ENCODE results near the gene ITGB1BP1. TPM values are rescaled to one million over a fixed set of nuclear protein-coding genes. Genes with fewer than 3 reads are reported as not detected.

ITGB1BP1 gene
- total RNA-seq, 1 experiment from 2014 or later = 153 TPM

DNA sequence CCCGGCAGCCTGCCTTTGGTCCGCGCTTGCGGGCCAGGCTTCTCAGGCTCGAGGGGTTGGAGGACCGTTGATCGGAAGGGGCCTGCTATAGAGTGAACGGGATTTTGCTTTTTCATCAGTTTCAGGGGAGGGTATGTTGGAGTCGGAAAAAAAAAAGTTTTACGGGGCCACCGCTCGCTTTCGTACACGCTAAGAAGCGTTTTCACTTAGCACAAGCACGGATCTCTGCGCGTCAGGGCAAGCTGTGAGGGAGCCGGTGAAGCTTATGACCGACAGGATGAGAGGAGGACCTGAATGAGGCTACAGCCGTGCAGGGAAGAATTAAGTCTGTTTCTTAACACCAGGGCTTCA, 569 bp upstream of the ITGB1BP1 start:
- ChIA-PET CTCF (no interaction called here), POLR2A (interaction anchor here (0.7 kb wide), 1 partner anchor 21 kb away, joined by 3 read pairs; no protein-coding TSS in a partner anchor)
- intact Hi-C loops (cut with micrococcal nuclease; ENCODE audit: unreplicated experiment) = no loop called here
- TF ChIP-seq, protein P1, sequence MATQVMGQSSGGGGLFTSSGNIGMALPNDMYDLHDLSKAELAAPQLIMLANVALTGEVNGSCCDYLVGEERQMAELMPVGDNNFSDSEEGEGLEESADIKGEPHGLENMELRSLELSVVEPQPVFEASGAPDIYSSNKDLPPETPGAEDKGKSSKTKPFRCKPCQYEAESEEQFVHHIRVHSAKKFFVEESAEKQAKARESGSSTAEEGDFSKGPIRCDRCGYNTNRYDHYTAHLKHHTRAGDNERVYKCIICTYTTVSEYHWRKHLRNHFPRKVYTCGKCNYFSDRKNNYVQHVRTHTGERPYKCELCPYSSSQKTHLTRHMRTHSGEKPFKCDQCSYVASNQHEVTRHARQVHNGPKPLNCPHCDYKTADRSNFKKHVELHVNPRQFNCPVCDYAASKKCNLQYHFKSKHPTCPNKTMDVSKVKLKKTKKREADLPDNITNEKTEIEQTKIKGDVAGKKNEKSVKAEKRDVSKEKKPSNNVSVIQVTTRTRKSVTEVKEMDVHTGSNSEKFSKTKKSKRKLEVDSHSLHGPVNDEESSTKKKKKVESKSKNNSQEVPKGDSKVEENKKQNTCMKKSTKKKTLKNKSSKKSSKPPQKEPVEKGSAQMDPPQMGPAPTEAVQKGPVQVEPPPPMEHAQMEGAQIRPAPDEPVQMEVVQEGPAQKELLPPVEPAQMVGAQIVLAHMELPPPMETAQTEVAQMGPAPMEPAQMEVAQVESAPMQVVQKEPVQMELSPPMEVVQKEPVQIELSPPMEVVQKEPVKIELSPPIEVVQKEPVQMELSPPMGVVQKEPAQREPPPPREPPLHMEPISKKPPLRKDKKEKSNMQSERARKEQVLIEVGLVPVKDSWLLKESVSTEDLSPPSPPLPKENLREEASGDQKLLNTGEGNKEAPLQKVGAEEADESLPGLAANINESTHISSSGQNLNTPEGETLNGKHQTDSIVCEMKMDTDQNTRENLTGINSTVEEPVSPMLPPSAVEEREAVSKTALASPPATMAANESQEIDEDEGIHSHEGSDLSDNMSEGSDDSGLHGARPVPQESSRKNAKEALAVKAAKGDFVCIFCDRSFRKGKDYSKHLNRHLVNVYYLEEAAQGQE (IDR thresholded peaks at IDR 0.05; ENCODE audit: insufficient read depth in 1 of 2, low read depth in 2 of 2, low read length in 1 of 2) = no peak
- TF ChIP-seq POLR2AphosphoS5 (IDR thresholded peaks at IDR 0.05; ENCODE audit: low read depth, low read length) (no peak), TCF7L2 (IDR thresholded peaks at IDR 0.05; ENCODE audit: low read depth, low read length) (no peak), SIN3A (IDR thresholded peaks at IDR 0.05; ENCODE audit: borderline replicate concordance, insufficient read depth, low read depth, low read length) (no peak)
- TF ChIP-seq, protein P2, sequence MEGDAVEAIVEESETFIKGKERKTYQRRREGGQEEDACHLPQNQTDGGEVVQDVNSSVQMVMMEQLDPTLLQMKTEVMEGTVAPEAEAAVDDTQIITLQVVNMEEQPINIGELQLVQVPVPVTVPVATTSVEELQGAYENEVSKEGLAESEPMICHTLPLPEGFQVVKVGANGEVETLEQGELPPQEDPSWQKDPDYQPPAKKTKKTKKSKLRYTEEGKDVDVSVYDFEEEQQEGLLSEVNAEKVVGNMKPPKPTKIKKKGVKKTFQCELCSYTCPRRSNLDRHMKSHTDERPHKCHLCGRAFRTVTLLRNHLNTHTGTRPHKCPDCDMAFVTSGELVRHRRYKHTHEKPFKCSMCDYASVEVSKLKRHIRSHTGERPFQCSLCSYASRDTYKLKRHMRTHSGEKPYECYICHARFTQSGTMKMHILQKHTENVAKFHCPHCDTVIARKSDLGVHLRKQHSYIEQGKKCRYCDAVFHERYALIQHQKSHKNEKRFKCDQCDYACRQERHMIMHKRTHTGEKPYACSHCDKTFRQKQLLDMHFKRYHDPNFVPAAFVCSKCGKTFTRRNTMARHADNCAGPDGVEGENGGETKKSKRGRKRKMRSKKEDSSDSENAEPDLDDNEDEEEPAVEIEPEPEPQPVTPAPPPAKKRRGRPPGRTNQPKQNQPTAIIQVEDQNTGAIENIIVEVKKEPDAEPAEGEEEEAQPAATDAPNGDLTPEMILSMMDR (IDR thresholded peaks at IDR 0.05) = no peak
- Histone ChIP-seq H3K4me1 (ENCODE audit: control insufficient read depth, insufficient read depth, low read length) (peaks cover 13% of the 10 kb centered on the region), H3K27ac (ENCODE audit: low read length) (peak overlapping the region; percentile 96), H3K36me3 (ENCODE audit: control insufficient read depth, insufficient read depth, low read length) (peaks cover 8% of the 10 kb centered on the region; the same call in 1 of the 2 replicates), H3K27me3 (ENCODE audit: control insufficient read depth, insufficient read depth, low read length) (no peaks in the 10 kb centered on the region), H3K4me3 (ENCODE audit: low read depth in 2 of 2, low read length in 2 of 2) (peak overlapping the region; percentile 86 to 99), H3K9me3 (ENCODE audit: control insufficient read depth, insufficient read depth, low read depth, low read length) (no peaks in the 10 kb centered on the region)
- DNase-seq (ENCODE audit: low read depth, low spot score) (no peak), ATAC-seq (no peak)
- in situ Hi-C loops (cut with HindIII; ENCODE audit: low pct_unique_long_range_greater_than_20kb, low sequenced_read_pairs) = no loop called here
- BruUV-seq (replicated peaks) = TSS peak; percentile 85

DNA sequence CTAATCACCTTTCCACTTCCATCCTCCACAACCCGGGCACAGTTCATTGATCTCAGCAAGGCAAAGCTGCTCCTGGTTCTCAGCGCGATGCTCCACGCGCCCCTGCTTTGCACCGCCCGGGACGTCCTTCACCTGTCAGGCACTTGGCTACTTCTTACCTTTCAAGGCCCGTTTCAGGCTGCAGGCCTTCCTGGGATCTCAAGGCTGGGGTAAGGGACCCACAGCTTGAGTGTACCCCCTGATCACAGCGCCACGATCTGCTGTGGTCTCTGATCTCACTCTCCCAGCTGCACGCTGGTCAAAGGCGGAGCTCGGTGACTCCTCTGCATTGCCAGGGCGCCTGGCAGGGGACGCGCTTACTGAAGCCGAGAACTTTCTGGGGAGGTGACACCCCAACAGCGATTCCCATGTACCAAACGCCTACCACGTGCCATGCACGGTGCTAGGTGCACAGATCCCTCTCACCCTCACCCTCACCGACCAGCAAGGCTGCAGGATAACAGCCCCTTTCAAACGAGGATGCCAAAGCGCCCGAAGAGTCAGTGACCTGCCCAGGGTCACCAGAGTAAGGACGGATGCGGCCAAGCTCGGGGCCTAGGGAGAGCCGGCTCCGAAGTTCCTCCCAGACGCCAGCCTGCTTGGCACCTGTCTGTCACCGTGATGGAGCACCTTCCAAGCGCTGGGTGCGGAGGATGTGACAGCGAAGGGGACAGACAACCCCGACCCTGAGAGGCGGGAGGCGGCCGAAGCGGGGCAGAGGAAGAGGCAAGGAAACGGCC, 818 bp downstream of the ITGB1BP1 start:
- Histone ChIP-seq H3K36me3 (ENCODE audit: control insufficient read depth, insufficient read depth, low read length) (peaks cover 8% of the 10 kb centered on the region; the same call in 1 of the 2 replicates), H3K27me3 (ENCODE audit: control insufficient read depth, insufficient read depth, low read length) (no peaks in the 10 kb centered on the region), H3K4me3 (ENCODE audit: low read depth in 2 of 2, low read length in 2 of 2) (peak overlapping the region; percentile 86 to 99), H3K4me1 (ENCODE audit: control insufficient read depth, insufficient read depth, low read length) (peaks cover 13% of the 10 kb centered on the region), H3K27ac (ENCODE audit: low read length) (peak overlapping the region; percentile 96), H3K9me3 (ENCODE audit: control insufficient read depth, insufficient read depth, low read depth, low read length) (no peaks in the 10 kb centered on the region)
- POLR2A ChIA-PET = interaction anchor here (0.6 kb wide), 2 partner anchors 55 to 208 kb away, joined by 3 read pairs; partner anchors contain the start of gene YWHAQ
- intact Hi-C loops (cut with micrococcal nuclease; ENCODE audit: unreplicated experiment) = no loop called here
- TF ChIP-seq TCF7L2 (IDR thresholded peaks at IDR 0.05; ENCODE audit: low read depth, low read length) (no peak), POLR2AphosphoS5 (IDR thresholded peaks at IDR 0.05; ENCODE audit: low read depth, low read length) (no peak), SIN3A (IDR thresholded peaks at IDR 0.05; ENCODE audit: borderline replicate concordance, insufficient read depth, low read depth, low read length) (no peak)
- TF ChIP-seq, protein P2 (IDR thresholded peaks at IDR 0.05) = no peak
- TF ChIP-seq, protein P1 (IDR thresholded peaks at IDR 0.05; ENCODE audit: insufficient read depth in 1 of 2, low read depth in 2 of 2, low read length in 1 of 2) = no peak
- in situ Hi-C loops (cut with HindIII; ENCODE audit: low pct_unique_long_range_greater_than_20kb, low sequenced_read_pairs) = no loop called here
- DNase-seq (ENCODE audit: low read depth, low spot score) (no peak), ATAC-seq (peak; percentile 72)
- BruUV-seq (replicated peaks) = no TSS peak
- CTCF ChIA-PET = no interaction called here

All from Panc1 (cell line).